GM10266 (cell line): ENCODE data around the gene VPS13C.
A peak's percentile ranks its signal among the peaks of the same experiment; 100 is the strongest.

Source experiments
- DNase-seq: peaks from one replicate; pipeline ENCODE4 v3.0.0; 2012; ENCODE audit errors: extremely low spot score
- TF ChIP-seq, protein P1 (sequence below): IDR thresholded peaks from 2 replicates; pipeline ENCODE4 v1.5.1; 2012; ENCODE audit warnings: mild to moderate bottlenecking, low read depth; ENCODE audit not compliant: control insufficient read depth, insufficient read depth; ENCODE audit errors: missing control alignments

VPS13C gene

GRCh38 chr15:62063825-62064635, 3.8 kb upstream of the VPS13C start:
- TF ChIP-seq, protein P1, sequence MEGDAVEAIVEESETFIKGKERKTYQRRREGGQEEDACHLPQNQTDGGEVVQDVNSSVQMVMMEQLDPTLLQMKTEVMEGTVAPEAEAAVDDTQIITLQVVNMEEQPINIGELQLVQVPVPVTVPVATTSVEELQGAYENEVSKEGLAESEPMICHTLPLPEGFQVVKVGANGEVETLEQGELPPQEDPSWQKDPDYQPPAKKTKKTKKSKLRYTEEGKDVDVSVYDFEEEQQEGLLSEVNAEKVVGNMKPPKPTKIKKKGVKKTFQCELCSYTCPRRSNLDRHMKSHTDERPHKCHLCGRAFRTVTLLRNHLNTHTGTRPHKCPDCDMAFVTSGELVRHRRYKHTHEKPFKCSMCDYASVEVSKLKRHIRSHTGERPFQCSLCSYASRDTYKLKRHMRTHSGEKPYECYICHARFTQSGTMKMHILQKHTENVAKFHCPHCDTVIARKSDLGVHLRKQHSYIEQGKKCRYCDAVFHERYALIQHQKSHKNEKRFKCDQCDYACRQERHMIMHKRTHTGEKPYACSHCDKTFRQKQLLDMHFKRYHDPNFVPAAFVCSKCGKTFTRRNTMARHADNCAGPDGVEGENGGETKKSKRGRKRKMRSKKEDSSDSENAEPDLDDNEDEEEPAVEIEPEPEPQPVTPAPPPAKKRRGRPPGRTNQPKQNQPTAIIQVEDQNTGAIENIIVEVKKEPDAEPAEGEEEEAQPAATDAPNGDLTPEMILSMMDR = no peak
- DNase-seq = no peak

DNA sequence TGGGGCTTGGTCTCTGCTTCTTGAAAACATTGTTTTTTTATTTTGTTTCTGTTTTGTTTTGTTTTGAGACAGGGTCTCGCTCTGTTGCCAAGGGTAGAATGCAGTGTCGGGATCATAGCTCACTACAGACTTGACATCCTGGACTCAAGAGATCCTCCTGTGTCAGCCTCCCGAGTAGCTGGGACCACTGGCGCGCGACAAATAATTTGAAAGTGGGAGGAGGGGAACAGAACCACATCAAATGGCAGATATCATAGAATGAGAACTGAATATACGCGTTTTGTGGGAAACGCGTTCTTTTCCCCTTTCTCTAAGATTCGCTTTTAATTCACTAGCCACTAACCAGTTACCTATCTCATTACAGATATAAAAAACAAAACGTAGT, 641 bp upstream of the VPS13C start:
- TF ChIP-seq, protein P1 = no peak
- DNase-seq = no peak

DNA sequence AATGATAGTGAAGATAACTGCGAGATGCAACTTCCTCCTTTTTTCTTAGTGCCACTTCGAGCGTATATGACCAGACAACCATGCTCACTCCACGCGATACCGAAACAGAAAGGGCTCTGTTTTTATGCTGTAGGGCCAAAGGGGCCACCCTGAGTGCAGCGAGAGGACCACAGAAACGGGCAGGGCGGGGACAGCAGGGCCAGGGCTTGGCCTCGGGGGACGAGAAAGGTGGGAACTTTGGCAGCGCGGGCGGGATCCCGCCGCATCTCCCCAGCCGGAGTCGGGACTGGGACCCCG, 483 bp downstream of the VPS13C start:
- DNase-seq = peak; percentile 82
- TF ChIP-seq, protein P1 = no peak

GRCh38 chr15:62059108-62059815, 985 bp downstream of the VPS13C start:
- TF ChIP-seq, protein P1 = peak; percentile 13
- no peak for DNase-seq

GRCh38 chr15:62058327-62059028, 1.8 kb downstream of the VPS13C start:
- TF ChIP-seq, protein P1 = no peak

DNA sequence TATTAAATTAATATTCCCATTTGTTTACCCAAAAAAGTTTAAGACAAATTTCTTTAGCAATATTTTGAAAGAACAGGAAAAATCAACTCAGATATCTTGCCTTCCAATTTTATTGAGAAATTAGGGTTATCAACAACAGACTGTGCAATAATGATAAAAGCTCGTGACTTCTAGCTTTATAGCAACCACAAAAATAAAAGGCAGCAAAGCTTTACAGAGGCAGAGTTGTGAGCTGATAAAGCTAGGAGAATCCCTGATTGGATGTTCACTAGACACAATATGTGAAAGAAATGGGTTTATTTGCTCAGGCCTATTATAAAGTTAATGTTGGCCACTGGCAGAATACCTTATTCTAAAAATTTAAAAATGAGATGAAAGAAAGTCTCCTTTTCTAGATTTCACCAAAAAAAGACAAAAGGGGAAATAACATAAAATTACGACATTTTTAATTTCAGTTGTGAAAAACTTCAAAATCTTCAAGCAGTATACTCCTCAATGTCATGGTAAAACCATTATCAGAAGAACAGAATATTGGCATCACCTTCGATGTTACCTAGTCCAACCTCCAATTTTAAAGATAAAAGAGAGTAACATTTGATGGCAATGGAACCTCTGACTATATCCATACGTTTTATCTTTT, 2.8 kb downstream of the VPS13C start:
- TF ChIP-seq, protein P1 = no peak
- no peak for DNase-seq

More at GRCh38 chr15:62058327-62059028, 1.8 kb downstream of the VPS13C start:
- DNase-seq = no peak

GRCh38 chr15:62054979-62055378, 5.3 kb downstream of the VPS13C start:
- no peak for DNase-seq
- TF ChIP-seq, protein P1 = no peak
